ENCODE results near the gene KIF24. TPM values are rescaled to one million over a fixed set of nuclear protein-coding genes. Genes with fewer than 3 reads are reported as not detected.
A peak's percentile ranks its signal among the peaks of the same experiment; 100 is the strongest.

The KIF24 gene
- total RNA-seq, 3 donors from 2014 or later (not counting 1 experiment from before 2014, with no cell fraction given) = 0.28 to 0.50 (median 0.30) TPM

DNA sequence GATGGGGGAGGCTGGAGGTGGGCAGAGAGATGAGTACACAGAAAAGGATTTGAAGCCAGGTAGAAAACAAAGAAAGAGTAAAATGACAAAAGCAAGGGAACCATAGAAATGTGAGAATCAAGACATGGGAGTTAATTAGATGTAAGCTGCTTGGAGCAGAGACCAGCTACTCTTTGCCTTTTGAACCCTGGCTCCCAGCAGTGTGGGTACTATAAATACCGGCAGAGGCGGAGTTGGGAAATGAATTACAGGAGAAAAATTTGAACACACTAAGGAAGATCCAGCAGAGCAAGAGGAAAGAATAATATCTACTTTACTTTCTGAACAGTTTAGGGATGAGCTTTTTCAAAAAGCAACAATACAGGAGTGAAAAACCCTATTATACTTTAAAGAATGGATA, 36.5 kb downstream of the KIF24 start:
- Histone ChIP-seq H3K4me1 (ENCODE audit: control insufficient read depth, insufficient read depth, low read length) (no peaks in the 10 kb centered on the region), H3K27me3 (ENCODE audit: control insufficient read depth, insufficient read depth, low read length) (no peaks in the 10 kb centered on the region), H3K9me3 (ENCODE audit: control insufficient read depth, insufficient read depth, low read length) (no peaks in the 10 kb centered on the region), H3K4me3 (ENCODE audit: low read length) (no peak overlapping the region), H3K36me3 (ENCODE audit: control insufficient read depth, insufficient read depth, low read length) (no peaks in the 10 kb centered on the region), H3K27ac (ENCODE audit: low read length) (no peak overlapping the region)
- TF ChIP-seq, protein P1, sequence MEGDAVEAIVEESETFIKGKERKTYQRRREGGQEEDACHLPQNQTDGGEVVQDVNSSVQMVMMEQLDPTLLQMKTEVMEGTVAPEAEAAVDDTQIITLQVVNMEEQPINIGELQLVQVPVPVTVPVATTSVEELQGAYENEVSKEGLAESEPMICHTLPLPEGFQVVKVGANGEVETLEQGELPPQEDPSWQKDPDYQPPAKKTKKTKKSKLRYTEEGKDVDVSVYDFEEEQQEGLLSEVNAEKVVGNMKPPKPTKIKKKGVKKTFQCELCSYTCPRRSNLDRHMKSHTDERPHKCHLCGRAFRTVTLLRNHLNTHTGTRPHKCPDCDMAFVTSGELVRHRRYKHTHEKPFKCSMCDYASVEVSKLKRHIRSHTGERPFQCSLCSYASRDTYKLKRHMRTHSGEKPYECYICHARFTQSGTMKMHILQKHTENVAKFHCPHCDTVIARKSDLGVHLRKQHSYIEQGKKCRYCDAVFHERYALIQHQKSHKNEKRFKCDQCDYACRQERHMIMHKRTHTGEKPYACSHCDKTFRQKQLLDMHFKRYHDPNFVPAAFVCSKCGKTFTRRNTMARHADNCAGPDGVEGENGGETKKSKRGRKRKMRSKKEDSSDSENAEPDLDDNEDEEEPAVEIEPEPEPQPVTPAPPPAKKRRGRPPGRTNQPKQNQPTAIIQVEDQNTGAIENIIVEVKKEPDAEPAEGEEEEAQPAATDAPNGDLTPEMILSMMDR (IDR thresholded peaks at IDR 0.05) = no peak
- Mint-ChIP-seq H3K36me3 (no peaks in the 10 kb centered on the region), H3K27me3 (ENCODE audit: low read depth in 2 of 2) (no peaks in the 10 kb centered on the region), H3K4me3 (no peak overlapping the region), H3K4me1 (peaks cover 0 to 5% of the 10 kb centered on the region in 2 donors), H3K27ac (no peak overlapping the region), H3K9me3 (no peaks in the 10 kb centered on the region)
- ATAC-seq (no peak), DNase-seq (no peak)
- WGBS (ENCODE audit: insufficient coverage) = 100% methylated on average over 1 of the region's 2 CpGs
- intact Hi-C loops (cut with micrococcal nuclease) = no loop called here

DNA sequence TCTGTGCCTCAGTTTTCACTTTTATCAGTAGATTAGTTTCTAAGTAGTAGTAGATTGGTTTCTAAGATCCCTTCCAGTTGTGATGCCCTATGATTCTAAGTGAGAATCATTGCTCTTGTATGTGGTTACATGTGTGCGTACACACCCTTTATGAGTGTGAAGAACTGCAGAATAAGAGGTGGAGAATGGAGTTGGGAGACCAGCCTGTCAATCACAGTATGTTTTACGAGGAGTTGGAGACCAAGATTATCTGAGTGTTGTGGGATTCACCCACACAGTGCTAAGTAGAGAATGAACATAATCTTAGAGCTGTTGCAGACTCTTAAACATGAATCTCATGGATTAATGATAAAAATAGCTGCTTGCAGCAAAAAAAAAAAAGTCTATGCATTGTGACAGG, 37.6 kb downstream of the KIF24 start:
- WGBS (ENCODE audit: insufficient coverage) = 71% methylated on average over 2 of the region's 2 CpGs

DNA sequence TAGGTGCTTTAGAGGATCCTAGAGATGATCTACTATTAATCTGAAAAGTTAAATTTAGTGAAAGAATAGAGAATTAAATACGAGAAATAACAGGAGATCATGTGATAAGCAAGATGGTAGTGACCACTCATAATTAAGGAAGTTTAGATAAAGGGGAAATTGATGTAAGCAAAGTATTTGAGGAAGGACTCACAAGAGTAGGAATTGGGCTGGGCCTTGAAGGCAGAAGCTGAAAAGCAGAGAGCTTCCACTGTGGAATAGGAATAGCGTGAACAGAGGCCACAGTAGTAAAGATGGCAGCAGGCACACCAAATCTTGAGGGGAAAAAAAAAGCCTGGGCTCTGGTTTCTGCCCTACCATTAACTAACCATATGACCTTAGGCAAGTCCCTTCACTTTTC, 38.0 kb downstream of the KIF24 start:
- DNase-seq (no peak), ATAC-seq (no peak)
- intact Hi-C loops (cut with micrococcal nuclease) = no loop called here
- H3K27me3 ChIP-seq (ENCODE audit: control insufficient read depth, insufficient read depth, low read length) = no peaks in the 10 kb centered on the region
- Mint-ChIP-seq H3K27ac (no peak overlapping the region), H3K36me3 (no peaks in the 10 kb centered on the region), H3K9me3 (no peaks in the 10 kb centered on the region), H3K27me3 (ENCODE audit: low read depth in 2 of 2) (no peaks in the 10 kb centered on the region), H3K4me1 (peaks cover 0 to 5% of the 10 kb centered on the region in 2 donors), H3K4me3 (no peak overlapping the region)
- H3K27ac ChIP-seq (ENCODE audit: low read length) = no peak overlapping the region
- no peaks in the 10 kb centered on the region for H3K4me1 ChIP-seq (ENCODE audit: control insufficient read depth, insufficient read depth, low read length)
- WGBS (ENCODE audit: insufficient coverage) = 96% methylated on average over 2 of the region's 2 CpGs
- TF ChIP-seq, protein P1 (IDR thresholded peaks at IDR 0.05) = no peak
- H3K9me3 ChIP-seq (ENCODE audit: control insufficient read depth, insufficient read depth, low read length) = no peaks in the 10 kb centered on the region
- H3K36me3 ChIP-seq (ENCODE audit: control insufficient read depth, insufficient read depth, low read length) = no peaks in the 10 kb centered on the region
- H3K4me3 ChIP-seq (ENCODE audit: low read length) = no peak overlapping the region

More for the DNA sequence above, 37.6 kb downstream of the KIF24 start:
- intact Hi-C loops (cut with micrococcal nuclease) = no loop called here
- Mint-ChIP-seq H3K27ac (no peak overlapping the region), H3K36me3 (no peaks in the 10 kb centered on the region), H3K27me3 (ENCODE audit: low read depth in 2 of 2) (no peaks in the 10 kb centered on the region), H3K4me3 (no peak overlapping the region), H3K4me1 (peaks cover 0 to 5% of the 10 kb centered on the region in 2 donors), H3K9me3 (no peaks in the 10 kb centered on the region)
- ATAC-seq (no peak), DNase-seq (no peak)
- H3K27me3 ChIP-seq (ENCODE audit: control insufficient read depth, insufficient read depth, low read length) = no peaks in the 10 kb centered on the region
- TF ChIP-seq, protein P1 (IDR thresholded peaks at IDR 0.05) = no peak
- no peaks in the 10 kb centered on the region for H3K36me3 ChIP-seq (ENCODE audit: control insufficient read depth, insufficient read depth, low read length)
- H3K27ac ChIP-seq (ENCODE audit: low read length) = no peak overlapping the region
- no peaks in the 10 kb centered on the region for H3K9me3 ChIP-seq (ENCODE audit: control insufficient read depth, insufficient read depth, low read length)
- H3K4me1 ChIP-seq (ENCODE audit: control insufficient read depth, insufficient read depth, low read length) = no peaks in the 10 kb centered on the region
- H3K4me3 ChIP-seq (ENCODE audit: low read length) = no peak overlapping the region

DNA sequence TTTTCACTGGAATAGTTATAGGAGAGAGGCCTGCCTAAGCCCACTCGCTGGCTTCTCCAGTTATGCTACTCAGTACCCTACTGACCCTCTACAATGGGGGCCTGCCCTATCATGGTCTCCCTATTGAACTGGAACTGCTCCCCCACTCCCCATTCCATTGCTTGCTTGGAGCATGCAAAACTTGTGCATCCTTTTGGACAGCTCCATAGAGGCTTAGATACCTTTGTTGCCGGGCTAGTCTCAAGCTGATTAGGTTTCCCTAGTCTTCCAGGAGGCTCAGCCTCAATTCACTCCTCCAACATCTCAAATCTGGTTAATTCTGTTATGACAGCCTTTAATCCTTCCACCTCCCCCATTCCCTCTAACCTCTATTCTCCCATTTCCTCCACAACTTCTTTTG, 39.9 kb downstream of the KIF24 start:
- Histone ChIP-seq H3K4me1 (ENCODE audit: control insufficient read depth, insufficient read depth, low read length) (no peaks in the 10 kb centered on the region), H3K27ac (ENCODE audit: low read length) (no peak overlapping the region), H3K4me3 (ENCODE audit: low read length) (no peak overlapping the region), H3K9me3 (ENCODE audit: control insufficient read depth, insufficient read depth, low read length) (no peaks in the 10 kb centered on the region), H3K27me3 (ENCODE audit: control insufficient read depth, insufficient read depth, low read length) (no peaks in the 10 kb centered on the region), H3K36me3 (ENCODE audit: control insufficient read depth, insufficient read depth, low read length) (no peaks in the 10 kb centered on the region)
- Mint-ChIP-seq H3K4me3 (no peak overlapping the region), H3K4me1 (peaks cover 0 to 5% of the 10 kb centered on the region in 2 donors), H3K36me3 (no peaks in the 10 kb centered on the region), H3K27me3 (ENCODE audit: low read depth in 2 of 2) (no peaks in the 10 kb centered on the region), H3K9me3 (no peaks in the 10 kb centered on the region), H3K27ac (peak overlapping the region in 1 of 2 donors; percentile 39)
- intact Hi-C loops (cut with micrococcal nuclease) = no loop called here
- ATAC-seq (no peak), DNase-seq (no peak)
- TF ChIP-seq, protein P1 (IDR thresholded peaks at IDR 0.05) = no peak
- 96% methylated on average over 2 of the region's 2 CpGs for WGBS (ENCODE audit: insufficient coverage)
